IgD-negative memory B cell (primary cell): ENCODE results near the gene DYRK1B. TPM values are rescaled to one million over a fixed set of nuclear protein-coding genes. Genes with fewer than 3 reads are reported as not detected.

Source experiments
- H3K27ac Mint-ChIP-seq, 3 donors: one replicate each; pipeline ENCODE4 v1.8.0; 2020 to 2022; ENCODE audit warnings: mild to moderate bottlenecking in 3 of 3, mixed read lengths in 3 of 3, moderate library complexity in 1 of 3
- H3K27me3 Mint-ChIP-seq: one replicate; pipeline ENCODE4 v1.8.0; 2021; ENCODE audit warnings: mixed read lengths
- H3K36me3 Mint-ChIP-seq: one replicate; pipeline ENCODE4 v1.8.0; 2020; ENCODE audit warnings: mild to moderate bottlenecking, mixed read lengths
- H3K4me1 Mint-ChIP-seq, 3 donors: one replicate each; pipeline ENCODE4 v1.8.0; 2020 to 2022; ENCODE audit warnings: mixed read lengths in 3 of 3, mild to moderate bottlenecking in 1 of 3
- H3K4me3 Mint-ChIP-seq, 4 donors: one replicate each; pipeline ENCODE4 v1.8.0; 2020 to 2022; ENCODE audit warnings: mild to moderate bottlenecking in 4 of 4, mixed read lengths in 4 of 4, moderate library complexity in 3 of 4
- H3K9me3 Mint-ChIP-seq, 3 donors: one replicate each; pipeline ENCODE4 v1.8.0; 2020 to 2021; ENCODE audit warnings: mixed read lengths in 3 of 3, mild to moderate bottlenecking in 1 of 3
- polyA plus RNA-seq: library from polyadenylated mRNA; unstranded; fragments of 300-500 nt; fragmentation: Illumina TruSeq; gene quantifications from one replicate; pipeline ENCODE4 v1.2.3, GENCODE V29; 2021

DYRK1B gene
- polyA plus RNA-seq, 1 donor from 2014 or later = 16.9 TPM

GRCh38 chr19:39870171-39870971 is 36.4 kb upstream of the DYRK1B start:
- no peak overlapping the region for H3K27ac Mint-ChIP-seq
- H3K9me3 Mint-ChIP-seq = no peaks in the 10 kb centered on the region
- no peak overlapping the region for H3K4me3 Mint-ChIP-seq
- H3K27me3 Mint-ChIP-seq = no peaks in the 10 kb centered on the region
- H3K36me3 Mint-ChIP-seq = no peaks in the 10 kb centered on the region
- H3K4me1 Mint-ChIP-seq = no peaks in the 10 kb centered on the region

- Mint-ChIP-seq H3K4me1 (no peaks in the 10 kb centered on the region), H3K36me3 (peaks cover 1% of the 10 kb centered on the region), H3K27me3 (peaks cover 2% of the 10 kb centered on the region), H3K4me3 (no peak overlapping the region), H3K9me3 (no peaks in the 10 kb centered on the region), H3K27ac (no peak overlapping the region)
These were observed 34.0 kb upstream of the DYRK1B start for GRCh38 chr19:39867952-39868351.

- H3K36me3 Mint-ChIP-seq = peaks cover 1% of the 10 kb centered on the region
- no peaks in the 10 kb centered on the region for H3K9me3 Mint-ChIP-seq
- H3K27ac Mint-ChIP-seq = no peak overlapping the region
- H3K27me3 Mint-ChIP-seq = peaks cover 4% of the 10 kb centered on the region
- no peaks in the 10 kb centered on the region for H3K4me1 Mint-ChIP-seq
- H3K4me3 Mint-ChIP-seq = no peak overlapping the region
These were observed 33.2 kb upstream of the DYRK1B start for GRCh38 chr19:39867133-39867532.

- H3K27ac Mint-ChIP-seq = no peak overlapping the region
- H3K9me3 Mint-ChIP-seq = no peaks in the 10 kb centered on the region
- peaks cover 4% of the 10 kb centered on the region for H3K27me3 Mint-ChIP-seq
- peaks cover 1% of the 10 kb centered on the region for H3K36me3 Mint-ChIP-seq
- H3K4me1 Mint-ChIP-seq = no peaks in the 10 kb centered on the region
- no peak overlapping the region for H3K4me3 Mint-ChIP-seq
These were observed 32.0 kb upstream of the DYRK1B start for GRCh38 chr19:39865953-39866352.

GRCh38 chr19:39865186-39865585 is 31.2 kb upstream of the DYRK1B start:
- peak overlapping the region in 1 of 4 donors; percentile 17 for H3K4me3 Mint-ChIP-seq
- H3K27ac Mint-ChIP-seq = no peak overlapping the region
- peaks cover 1% of the 10 kb centered on the region for H3K36me3 Mint-ChIP-seq
- no peaks in the 10 kb centered on the region for H3K4me1 Mint-ChIP-seq
- H3K9me3 Mint-ChIP-seq = no peaks in the 10 kb centered on the region
- H3K27me3 Mint-ChIP-seq = peaks cover 4% of the 10 kb centered on the region

- Mint-ChIP-seq H3K27ac (no peak overlapping the region), H3K27me3 (peaks cover 4% of the 10 kb centered on the region), H3K9me3 (no peaks in the 10 kb centered on the region)
These were observed 30.2 kb upstream of the DYRK1B start for GRCh38 chr19:39864118-39864517.

GRCh38 chr19:39858541-39858940 is 24.6 kb upstream of the DYRK1B start:
- Mint-ChIP-seq H3K4me3 (peak overlapping the region in 1 of 4 donors; percentile 3), H3K27me3 (peaks cover 9% of the 10 kb centered on the region), H3K36me3 (peaks cover under 1% of the 10 kb centered on the region), H3K4me1 (no peaks in the 10 kb centered on the region), H3K9me3 (peaks cover 0 to 4% (median 2%) of the 10 kb centered on the region in 3 donors), H3K27ac (no peak overlapping the region)

More at GRCh38 chr19:39864118-39864517, 30.2 kb upstream of the DYRK1B start:
- Mint-ChIP-seq H3K36me3 (peaks cover 1% of the 10 kb centered on the region), H3K4me1 (no peaks in the 10 kb centered on the region), H3K4me3 (no peak overlapping the region)

GRCh38 chr19:39852882-39853281 is 18.9 kb upstream of the DYRK1B start:
- peaks cover 9% of the 10 kb centered on the region for H3K27me3 Mint-ChIP-seq
- no peaks in the 10 kb centered on the region for H3K4me1 Mint-ChIP-seq
- peaks cover 2% of the 10 kb centered on the region for H3K36me3 Mint-ChIP-seq
- no peak overlapping the region for H3K4me3 Mint-ChIP-seq
- no peak overlapping the region for H3K27ac Mint-ChIP-seq
- peaks cover 0 to 2% (median 0%) of the 10 kb centered on the region in 3 donors for H3K9me3 Mint-ChIP-seq

GRCh38 chr19:39850892-39851291 is 16.9 kb upstream of the DYRK1B start:
- Mint-ChIP-seq H3K4me1 (peaks cover 6 to 7% (median 6%) of the 10 kb centered on the region in 3 donors), H3K27ac (no peak overlapping the region), H3K36me3 (peaks cover 2% of the 10 kb centered on the region), H3K9me3 (peaks cover 0 to 1% (median 0%) of the 10 kb centered on the region in 3 donors), H3K27me3 (peaks cover 9% of the 10 kb centered on the region), H3K4me3 (peak overlapping the region in 1 of 4 donors; percentile 29)

- peaks cover 23 to 24% (median 24%) of the 10 kb centered on the region in 3 donors for H3K4me1 Mint-ChIP-seq
- peaks cover 2% of the 10 kb centered on the region for H3K27me3 Mint-ChIP-seq
- H3K9me3 Mint-ChIP-seq = no peaks in the 10 kb centered on the region
- no peak overlapping the region for H3K27ac Mint-ChIP-seq
- H3K36me3 Mint-ChIP-seq = peaks cover 2% of the 10 kb centered on the region
- H3K4me3 Mint-ChIP-seq = peak overlapping the region in 1 of 4 donors; percentile 78
These were observed 14.4 kb upstream of the DYRK1B start for GRCh38 chr19:39848392-39848791.

- Mint-ChIP-seq H3K36me3 (peaks cover 2% of the 10 kb centered on the region), H3K27ac (no peak overlapping the region), H3K9me3 (no peaks in the 10 kb centered on the region), H3K27me3 (peaks cover 2% of the 10 kb centered on the region), H3K4me3 (peak overlapping the region in 3 of 4 donors; percentile 2 to 96 (median 89)), H3K4me1 (peaks cover 27 to 32% (median 31%) of the 10 kb centered on the region in 3 donors)
These were observed 13.6 kb upstream of the DYRK1B start for GRCh38 chr19:39847525-39847924.

GRCh38 chr19:39846678-39847486 is 12.9 kb upstream of the DYRK1B start:
- H3K27me3 Mint-ChIP-seq = peaks cover 2% of the 10 kb centered on the region
- peak overlapping the region; percentile 89 to 96 (median 94) for H3K4me3 Mint-ChIP-seq
- H3K27ac Mint-ChIP-seq = peak overlapping the region; percentile 83 to 97 (median 93)
- H3K9me3 Mint-ChIP-seq = no peaks in the 10 kb centered on the region
- peaks cover 32 to 36% (median 35%) of the 10 kb centered on the region in 3 donors for H3K4me1 Mint-ChIP-seq
- H3K36me3 Mint-ChIP-seq = peaks cover 2% of the 10 kb centered on the region

- Mint-ChIP-seq H3K4me3 (peak within 1 kb of the TSS; percentile 89 to 96 (median 94)), H3K27me3 (no peaks in the 10 kb centered on the region), H3K36me3 (peaks cover 2% of the 10 kb centered on the region), H3K27ac (peak within 1 kb of the TSS; percentile 83 to 97 (median 93)), H3K4me1 (peaks cover 32 to 39% (median 36%) of the 10 kb centered on the region in 3 donors), H3K9me3 (no peaks in the 10 kb centered on the region)
These were observed 12.1 kb upstream of the DYRK1B start, which contains the start of gene FBL for GRCh38 chr19:39845933-39846677. Gene FBL (minus strand): TSS chr19:39846379. CDS start chr19:39846300, 79 bp downstream.

- H3K27ac Mint-ChIP-seq = peak overlapping the region; percentile 83 to 97 (median 93)
- H3K4me3 Mint-ChIP-seq = peak overlapping the region; percentile 89 to 96 (median 94)
- H3K27me3 Mint-ChIP-seq = no peaks in the 10 kb centered on the region
- H3K36me3 Mint-ChIP-seq = peaks cover 2% of the 10 kb centered on the region
- peaks cover 34 to 39% (median 36%) of the 10 kb centered on the region in 3 donors for H3K4me1 Mint-ChIP-seq
- no peaks in the 10 kb centered on the region for H3K9me3 Mint-ChIP-seq
These were observed 11.6 kb upstream of the DYRK1B start for GRCh38 chr19:39845584-39845932.
